PFSK-1 (cell line): ENCODE results near the gene UBA52.

Experiments
- POLR2AphosphoS5 ChIP-seq: IDR thresholded peaks from 2 replicates; pipeline ENCODE4 v1.6.1; 2012; ENCODE audit warnings: low read depth, mild to moderate bottlenecking, control low read depth, low read length, moderate library complexity
- REST ChIP-seq, 2 experiments: IDR thresholded peaks; 2 replicates each; pipeline versions ENCODE4 v1.6.1 to v1.8.0; 2011 to 2012; ENCODE audit warnings: low read depth in 2 of 2, low read length in 2 of 2, control low read depth in 1 of 2, inconsistent platforms in 1 of 2, mild to moderate bottlenecking in 1 of 2, moderate library complexity in 1 of 2; ENCODE audit not compliant: insufficient read depth in 1 of 2
- SIN3A ChIP-seq: IDR thresholded peaks from 2 replicates; pipeline ENCODE4 v1.6.1; 2012; ENCODE audit warnings: mild to moderate bottlenecking, low read length, moderate library complexity, borderline replicate concordance; ENCODE audit not compliant: insufficient read depth
- TAF1 ChIP-seq: IDR thresholded peaks from 2 replicates; pipeline ENCODE4 v1.6.1; 2012; ENCODE audit warnings: low read length, control low read depth, borderline replicate concordance; ENCODE audit not compliant: insufficient read depth

- TF ChIP-seq REST (IDR thresholded peaks at IDR 0.05; ENCODE audit: insufficient read depth in 1 of 2, low read depth in 2 of 2, low read length in 2 of 2) (no peak), SIN3A (no peak), POLR2AphosphoS5 (no peak), TAF1 (no peak)
Observed at GRCh38 chr19:18529782-18530181, 41.9 kb upstream of the UBA52 start.
